Vagina (tissue), 2 donors: Measurements from ENCODE around the gene MRPL33.

ENCODE experiments used
- CTCF ChIP-seq, 3 experiments: fragments of 450-650 bp in 2 of 3; fragments of 200-600 bp in 1 of 3; sonication (generic) in 1 of 3; IDR thresholded peaks; one replicate each; pipeline ENCODE4 v1.5.1; 2017 to 2019; ENCODE audit warnings: antibody characterized with exemption in 3 of 3, mild to moderate bottlenecking in 2 of 3, moderate library complexity in 2 of 3
- POLR2A ChIP-seq, 2 donors: fragments of 450-650 bp; IDR thresholded peaks; one replicate each; pipeline ENCODE4 v1.6.1; 2017; ENCODE audit warnings: antibody characterized with exemption in 2 of 2, mild to moderate bottlenecking in 2 of 2, moderate library complexity in 2 of 2
- POLR2AphosphoS5 ChIP-seq, 2 donors: sonication (generic); formaldehyde crosslinking; IDR thresholded peaks; one replicate each; pipeline ENCODE4 v1.9.0; 2017; ENCODE audit warnings: antibody characterized with exemption in 2 of 2, mild to moderate bottlenecking in 2 of 2, low read depth in 1 of 2; ENCODE audit not compliant: insufficient read depth in 1 of 2

GRCh38 chr2:27737676-27738348, 33.7 kb upstream of the MRPL33 start:
- TF ChIP-seq CTCF (IDR thresholded peaks at IDR 0.05) (no peak), POLR2AphosphoS5 (IDR thresholded peaks at IDR 0.05; ENCODE audit: insufficient read depth in 1 of 2, low read depth in 1 of 2) (peak; percentile 22 to 53), POLR2A (IDR thresholded peaks at IDR 0.05) (no peak)
